Activated CD4-positive, alpha-beta T cell treated with anti-CD3 and anti-CD28 coated beads, Interleukin-2, amount 10 ng/mL, durations not matched to agents 24 days and 14 days (primary cell): ENCODE results near the gene NUDT13. TPM values are rescaled to one million over a fixed set of nuclear protein-coding genes. Genes with fewer than 3 reads are reported as not detected.
"Not testable (repeated sequence)": the region's sequence is repeated elsewhere in the genome, so short reads cannot be mapped to it uniquely, and the experiment has no call there.

Experiments
- DNase-seq: peaks from one replicate; pipeline ENCODE4 v3.0.0; 2022
- H3K27ac Mint-ChIP-seq: one replicate; pipeline ENCODE4 v1.8.0; 2022; ENCODE audit warnings: mild to moderate bottlenecking, mixed read lengths
- H3K27me3 Mint-ChIP-seq: one replicate; pipeline ENCODE4 v1.8.0; 2022; ENCODE audit warnings: mixed read lengths
- H3K36me3 Mint-ChIP-seq: one replicate; pipeline ENCODE4 v1.8.0; 2022; ENCODE audit warnings: low read depth, mild to moderate bottlenecking, mixed read lengths
- H3K4me1 Mint-ChIP-seq: one replicate; pipeline ENCODE4 v1.8.0; 2021; ENCODE audit warnings: mixed read lengths
- H3K4me3 Mint-ChIP-seq: one replicate; pipeline ENCODE4 v1.8.0; 2022; ENCODE audit warnings: mild to moderate bottlenecking, moderate library complexity, mixed read lengths
- H3K9me3 Mint-ChIP-seq: one replicate; pipeline ENCODE4 v1.8.0; 2021; ENCODE audit warnings: mixed read lengths
- intact Hi-C: fragments of 100-400 bp; cut with micrococcal nuclease; formaldehyde crosslinking; loops from one replicate; pipeline ENCODE4 v1.15.1; 2023
- total RNA-seq: library from RNA; stranded (reverse); gene quantifications from 2 replicates; pipeline ENCODE4 v1.2.3, GENCODE V29; 2022

NUDT13 gene
- total RNA-seq, 1 donor from 2014 or later, result 0.91 TPM

GRCh38 chr10:73093922-73094850 is 16.1 kb upstream of the NUDT13 start:
- Mint-ChIP-seq H3K9me3 (no peaks in the 10 kb centered on the region), H3K4me1 (peaks cover 34% of the 10 kb centered on the region), H3K27ac (peak overlapping the region; percentile 48), H3K27me3 (no peaks in the 10 kb centered on the region), H3K36me3 (peaks cover 25% of the 10 kb centered on the region), H3K4me3 (peak overlapping the region; percentile 93)
- intact Hi-C loops, result loop anchor here (10.0 kb wide), 1 partner anchor 69 kb away; no protein-coding TSS in a partner anchor
- peak; percentile 59 for DNase-seq

- intact Hi-C loops, result loop anchor here (5.0 to 10.0 kb wide), 2 partner anchors 70 to 317 kb away; partner anchors contain the start of gene ANXA7
Measured at GRCh38 chr10:73094986-73095480, 15.2 kb upstream of the NUDT13 start.

DNA sequence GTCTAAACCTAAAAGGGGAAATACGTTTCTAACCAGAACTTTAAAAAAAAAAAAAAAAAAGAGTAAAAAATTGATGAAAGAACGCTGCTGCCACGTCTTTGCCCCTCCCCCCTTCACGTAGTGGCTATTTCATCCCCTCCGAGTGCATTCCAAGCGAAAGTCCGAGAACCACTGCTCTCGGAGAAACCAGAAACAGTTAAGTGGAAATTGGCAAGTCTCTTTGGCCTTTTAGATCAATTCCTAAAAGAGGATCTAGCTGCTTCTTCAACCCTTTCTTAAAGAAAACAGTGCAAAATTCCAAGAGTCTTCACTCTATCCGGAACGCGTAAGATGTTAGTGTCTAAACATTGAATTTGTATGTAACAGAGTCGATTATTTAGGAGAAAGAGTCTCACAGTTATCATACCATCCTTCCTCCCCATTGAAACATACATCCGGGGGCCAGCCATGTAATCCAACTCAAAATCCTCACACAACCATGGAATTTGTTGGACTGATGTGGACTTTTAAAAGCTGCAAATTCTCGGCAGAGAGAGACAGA is 14.7 kb upstream of the NUDT13 start:
- H3K36me3 Mint-ChIP-seq, result peaks cover 25% of the 10 kb centered on the region
- intact Hi-C loops, result loop anchor here (1.0 to 10.0 kb wide), 6 partner anchors 15 to 317 kb away; partner anchors contain the start of genes ANXA7, ECD, FAM149B1 and NUDT13
- peaks cover 33% of the 10 kb centered on the region for H3K4me1 Mint-ChIP-seq
- peak; percentile 83 for DNase-seq
- H3K9me3 Mint-ChIP-seq, result no peaks in the 10 kb centered on the region
- peak overlapping the region; percentile 93 for H3K4me3 Mint-ChIP-seq
- H3K27ac Mint-ChIP-seq, result peak overlapping the region; percentile 99
- H3K27me3 Mint-ChIP-seq, result no peaks in the 10 kb centered on the region

More at GRCh38 chr10:73094986-73095480, 15.2 kb upstream of the NUDT13 start:
- Mint-ChIP-seq H3K4me1 (peaks cover 33% of the 10 kb centered on the region), H3K9me3 (no peaks in the 10 kb centered on the region), H3K27me3 (no peaks in the 10 kb centered on the region), H3K36me3 (peaks cover 25% of the 10 kb centered on the region), H3K27ac (peak overlapping the region; percentile 99), H3K4me3 (peak overlapping the region; percentile 93)
- no peak for DNase-seq

GRCh38 chr10:73096041-73096448 is 14.2 kb upstream of the NUDT13 start:
- peak; percentile 93 for DNase-seq
- Mint-ChIP-seq H3K27ac (peak overlapping the region; percentile 99), H3K9me3 (no peaks in the 10 kb centered on the region), H3K4me1 (peaks cover 33% of the 10 kb centered on the region), H3K4me3 (peak overlapping the region; percentile 93), H3K27me3 (no peaks in the 10 kb centered on the region), H3K36me3 (peaks cover 25% of the 10 kb centered on the region)
- intact Hi-C loops, result loop anchor here (1.0 to 10.0 kb wide), 6 partner anchors 14 to 316 kb away; partner anchors contain the start of genes ANXA7, ECD, FAM149B1 and NUDT13

DNA sequence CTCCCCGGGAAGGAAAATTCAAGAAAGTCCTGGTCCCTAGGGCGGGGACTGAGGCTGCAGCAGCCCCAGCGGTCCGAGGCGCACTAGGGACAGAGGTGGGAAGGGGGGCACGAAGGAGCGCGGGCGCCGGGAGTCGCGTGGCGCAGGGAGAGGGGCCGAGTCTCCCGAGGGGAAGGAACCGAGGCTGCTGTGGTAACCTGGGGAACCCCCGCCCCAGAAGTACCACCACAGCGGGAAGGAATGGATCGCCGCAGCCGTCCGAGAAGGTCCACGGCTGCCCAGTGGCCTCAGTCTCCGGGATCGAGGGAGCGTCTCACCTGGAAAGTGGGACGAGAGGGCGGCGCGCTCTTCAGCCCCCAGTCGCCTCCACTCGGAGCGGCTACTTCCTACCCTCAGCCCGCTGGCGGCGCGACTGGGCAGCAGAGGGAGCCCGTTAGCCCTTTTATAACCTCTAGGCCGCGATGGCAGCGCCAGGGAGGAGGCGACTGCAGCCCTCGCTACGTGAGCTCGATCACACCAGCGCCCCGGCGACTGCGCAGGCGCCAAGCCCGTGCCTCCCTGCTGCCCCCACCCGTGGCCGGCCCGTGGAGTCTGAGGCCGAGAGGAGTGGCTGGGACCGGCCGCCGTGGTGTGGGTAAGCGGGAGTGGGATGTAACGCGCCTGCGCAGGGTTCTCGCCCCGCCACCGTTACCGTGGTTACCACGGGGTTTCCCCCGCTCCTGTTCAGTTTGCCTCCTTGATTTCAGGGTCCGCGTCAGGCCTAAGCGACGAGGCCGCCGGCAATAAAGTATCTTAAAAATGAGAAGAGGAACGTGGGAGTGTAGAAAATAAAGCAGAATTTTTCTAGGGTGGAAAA is 13.6 kb upstream of the NUDT13 start, which contains the start of gene P4HA1:
TSS of gene P4HA1 (minus strand) at position 418 of the 856 bp plus-strand sequence. CDS start 21,983 bp downstream, outside the sequence.
- peak within 1 kb of the TSS; percentile 93 for H3K4me3 Mint-ChIP-seq
- no peaks in the 10 kb centered on the region for H3K9me3 Mint-ChIP-seq
- H3K4me1 Mint-ChIP-seq, result peaks cover 30% of the 10 kb centered on the region
- H3K27me3 Mint-ChIP-seq, result no peaks in the 10 kb centered on the region
- peak within 1 kb of the TSS; percentile 99 for H3K27ac Mint-ChIP-seq
- peaks cover 23% of the 10 kb centered on the region for H3K36me3 Mint-ChIP-seq
- peak; percentile 99 for DNase-seq
- intact Hi-C loops, result loop anchor here (1.0 to 10.0 kb wide), 7 partner anchors 14 to 316 kb away; partner anchors contain the start of genes ANXA7, DNAJC9, ECD and FAM149B1

GRCh38 chr10:73097305-73097670 is 13.0 kb upstream of the NUDT13 start:
- H3K9me3 Mint-ChIP-seq, result no peaks in the 10 kb centered on the region
- no peaks in the 10 kb centered on the region for H3K27me3 Mint-ChIP-seq
- intact Hi-C loops, result loop anchor here (1.0 to 10.0 kb wide), 4 partner anchors 36 to 315 kb away; partner anchors contain the start of genes ANXA7 and DNAJC9
- DNase-seq, result no peak
- H3K4me3 Mint-ChIP-seq, result peak overlapping the region; percentile 93
- peaks cover 27% of the 10 kb centered on the region for H3K4me1 Mint-ChIP-seq
- H3K27ac Mint-ChIP-seq, result peak overlapping the region; percentile 99
- peaks cover 21% of the 10 kb centered on the region for H3K36me3 Mint-ChIP-seq

DNA sequence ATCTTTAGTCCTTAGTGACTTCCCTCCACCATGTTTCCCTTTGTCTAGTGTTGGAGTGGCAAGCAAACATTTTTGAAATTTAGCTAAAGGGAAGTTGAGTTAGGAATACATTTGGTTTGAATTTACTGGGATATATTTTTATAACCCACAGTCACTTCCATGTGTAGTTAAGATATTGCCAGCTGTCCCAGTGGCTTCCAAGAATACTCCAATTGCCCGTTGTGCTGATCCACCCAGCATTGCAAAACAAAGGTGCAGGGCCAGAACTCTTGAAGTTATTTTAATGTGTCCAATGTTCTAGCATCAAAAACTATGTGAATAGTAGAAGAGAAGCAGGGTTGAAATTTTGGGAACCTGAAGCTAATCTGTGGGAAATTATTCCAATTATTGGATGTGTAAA is 11.1 kb upstream of the NUDT13 start:
- intact Hi-C loops, result loop anchor here (5.0 to 10.0 kb wide), 2 partner anchors 74 to 313 kb away; partner anchors contain the start of gene ANXA7
- Mint-ChIP-seq H3K36me3 (peaks cover 16% of the 10 kb centered on the region), H3K9me3 (no peaks in the 10 kb centered on the region), H3K4me3 (no peak overlapping the region), H3K4me1 (peaks cover 16% of the 10 kb centered on the region), H3K27ac (no peak overlapping the region), H3K27me3 (no peaks in the 10 kb centered on the region)
- peak; percentile 48 for DNase-seq

DNA sequence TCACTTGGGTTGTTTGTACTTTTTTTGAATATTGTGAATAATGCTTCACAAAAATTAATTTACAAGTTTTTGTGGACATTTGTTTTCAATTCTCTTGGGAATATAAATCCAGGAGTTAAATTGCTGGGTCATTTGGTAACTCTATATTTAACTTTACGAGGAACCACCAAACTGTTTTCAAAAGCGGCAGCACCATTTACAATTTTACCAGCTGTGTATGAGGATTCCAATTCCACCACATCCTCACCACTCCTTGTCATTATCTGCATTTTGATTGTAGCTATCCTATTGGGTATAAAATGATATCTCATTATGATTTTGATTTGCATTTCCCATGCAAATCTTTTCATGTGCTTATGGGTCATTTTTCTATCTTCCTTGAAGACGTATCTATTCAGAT is 4.0 kb upstream of the NUDT13 start:
- peaks cover 8% of the 10 kb centered on the region for H3K9me3 Mint-ChIP-seq
- H3K4me1 Mint-ChIP-seq, result peaks cover 12% of the 10 kb centered on the region
- H3K27me3 Mint-ChIP-seq, result no peaks in the 10 kb centered on the region
- H3K27ac Mint-ChIP-seq, result no peak overlapping the region
- peaks cover 45% of the 10 kb centered on the region for H3K36me3 Mint-ChIP-seq
- no peak overlapping the region for H3K4me3 Mint-ChIP-seq
- DNase-seq, result no peak
- intact Hi-C loops, result no loop called here

- DNase-seq, H3K27me3 Mint-ChIP-seq, intact Hi-C loops, H3K27ac Mint-ChIP-seq, H3K9me3 Mint-ChIP-seq, H3K4me3 Mint-ChIP-seq: not testable (repeated sequence)
- peaks cover 40% of the 10 kb centered on the region for H3K36me3 Mint-ChIP-seq
- H3K4me1 Mint-ChIP-seq, result peaks cover 15% of the 10 kb centered on the region
Measured at GRCh38 chr10:73109248-73109652, 1.0 kb upstream of the NUDT13 start.

GRCh38 chr10:73112032-73112431 is 1.8 kb downstream of the NUDT13 start:
- intact Hi-C loops, DNase-seq, H3K9me3 Mint-ChIP-seq, H3K4me3 Mint-ChIP-seq, H3K27me3 Mint-ChIP-seq, H3K27ac Mint-ChIP-seq: not testable (repeated sequence)
- Mint-ChIP-seq H3K4me1 (peaks cover 15% of the 10 kb centered on the region), H3K36me3 (peaks cover 31% of the 10 kb centered on the region)

DNA sequence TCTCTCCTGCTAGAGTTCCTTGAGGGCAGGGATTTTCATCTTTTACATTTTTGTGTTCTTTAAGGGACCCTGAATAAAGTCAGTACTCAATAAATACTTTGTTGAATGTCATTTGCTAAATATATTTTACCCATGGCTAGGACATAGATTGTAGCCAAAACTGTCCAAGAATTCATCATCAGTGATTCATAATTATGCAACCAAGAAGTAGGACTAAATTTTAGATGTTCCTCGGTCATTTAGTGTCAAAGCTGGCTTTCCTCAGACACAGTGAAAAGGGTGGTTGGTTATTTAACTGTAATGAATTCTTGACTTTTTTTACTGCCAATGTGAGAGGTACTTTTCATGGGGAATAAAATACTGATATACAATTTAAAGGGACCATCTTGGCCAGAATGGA is 3.3 kb downstream of the NUDT13 start:
- Mint-ChIP-seq H3K4me1 (peaks cover 19% of the 10 kb centered on the region), H3K27me3 (no peaks in the 10 kb centered on the region), H3K36me3 (peaks cover 28% of the 10 kb centered on the region), H3K9me3 (peaks cover 8% of the 10 kb centered on the region), H3K4me3 (no peak overlapping the region), H3K27ac (no peak overlapping the region)
- intact Hi-C loops, result no loop called here
- no peak for DNase-seq

DNA sequence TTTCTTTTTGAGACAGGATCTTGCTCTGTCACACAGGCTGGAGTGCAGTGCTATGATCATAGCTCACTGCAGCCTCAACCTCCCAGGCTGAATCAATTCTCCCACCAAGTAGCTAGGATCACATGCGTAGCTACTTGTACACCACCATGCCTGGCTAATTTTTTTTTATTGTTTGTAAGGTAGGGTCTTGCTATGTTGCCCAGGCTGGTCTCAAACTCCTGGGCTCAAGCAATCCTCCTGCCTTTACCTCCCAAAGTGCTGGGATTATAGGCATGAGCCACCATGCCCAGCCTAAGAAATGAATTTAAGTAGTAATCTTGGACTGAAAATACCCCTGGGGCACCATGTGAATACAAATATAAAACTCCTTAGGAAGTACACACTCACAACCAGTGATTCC is 5.8 kb downstream of the NUDT13 start:
- intact Hi-C loops, result no loop called here
- Mint-ChIP-seq H3K27me3 (no peaks in the 10 kb centered on the region), H3K9me3 (no peaks in the 10 kb centered on the region), H3K27ac (no peak overlapping the region), H3K36me3 (peaks cover 17% of the 10 kb centered on the region), H3K4me3 (no peak overlapping the region), H3K4me1 (peaks cover 9% of the 10 kb centered on the region)
- no peak for DNase-seq
